NCI-H1105 (cell line): ENCODE data around the gene NRM.
A peak's percentile ranks its signal among the peaks of the same experiment; 100 is the strongest.
"Not testable (repeated sequence)": the region's sequence is repeated elsewhere in the genome, so short reads cannot be mapped to it uniquely, and the experiment has no call there.

ENCODE experiments used
- DNase-seq: peaks from one replicate; lab custom pipeline; 2025; lab: John Stamatoyannopoulos, UW

NRM gene, protein sequence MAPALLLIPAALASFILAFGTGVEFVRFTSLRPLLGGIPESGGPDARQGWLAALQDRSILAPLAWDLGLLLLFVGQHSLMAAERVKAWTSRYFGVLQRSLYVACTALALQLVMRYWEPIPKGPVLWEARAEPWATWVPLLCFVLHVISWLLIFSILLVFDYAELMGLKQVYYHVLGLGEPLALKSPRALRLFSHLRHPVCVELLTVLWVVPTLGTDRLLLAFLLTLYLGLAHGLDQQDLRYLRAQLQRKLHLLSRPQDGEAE

DNA sequence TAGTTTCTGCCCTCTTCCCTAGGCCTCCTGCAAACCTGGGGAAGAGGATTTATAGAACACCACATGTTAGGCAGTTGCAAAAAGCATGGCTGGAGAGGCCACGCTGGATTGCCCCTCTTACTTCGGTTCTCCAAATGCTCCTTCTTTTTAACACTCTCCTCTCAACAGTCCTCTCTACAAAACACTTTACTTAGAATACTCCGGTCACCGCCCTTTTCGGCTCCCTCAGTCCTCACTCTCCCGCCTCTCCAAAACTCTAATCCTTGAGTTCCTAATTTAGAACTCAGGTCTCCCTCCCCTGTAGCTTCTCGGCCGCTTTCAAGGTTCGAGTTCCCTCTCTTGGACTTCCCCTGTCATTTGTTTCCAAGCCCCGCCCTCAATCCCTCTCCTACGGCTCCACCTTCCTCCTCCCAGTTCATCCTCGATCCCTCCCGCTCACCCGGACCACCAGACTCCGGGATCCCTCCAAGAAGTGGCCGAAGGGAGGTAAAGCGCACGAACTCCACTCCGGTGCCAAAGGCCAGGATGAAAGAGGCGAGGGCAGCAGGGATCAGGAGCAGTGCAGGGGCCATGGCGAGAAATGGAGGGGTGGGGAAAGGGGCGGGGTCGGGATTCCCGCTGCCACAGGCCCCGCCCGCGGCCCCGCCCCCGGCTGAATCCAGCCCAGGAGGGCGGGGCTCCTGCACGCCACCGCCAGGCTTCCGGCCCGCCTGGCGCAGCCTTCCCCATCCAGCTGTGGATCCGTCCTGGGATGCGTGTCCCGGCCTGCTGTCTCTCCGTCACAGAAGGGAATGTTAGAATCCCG, at the start of gene NRM:
Gene NRM (minus strand): TSS at position 582 of the 805 bp plus-strand sequence. CDS start 10 bp downstream, at position 572.
- DNase-seq = peak; percentile 82

DNA sequence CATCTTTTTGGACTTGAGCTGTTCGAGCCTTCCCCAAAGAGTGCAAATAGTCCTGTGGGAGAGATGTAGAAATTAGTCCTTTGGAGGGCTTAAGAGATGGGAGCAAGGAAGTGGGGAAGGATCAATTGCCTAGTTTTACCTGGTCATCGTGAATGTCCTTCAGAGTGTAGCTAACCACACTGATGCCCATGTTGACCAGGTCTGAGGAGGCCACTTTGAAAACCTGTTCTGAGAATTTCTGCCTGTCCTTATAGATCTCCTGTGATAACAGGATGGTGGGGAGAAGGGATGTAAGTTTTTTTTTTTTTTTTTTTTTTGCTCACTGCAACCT, 49.7 kb upstream of the NRM start:
- no peak for DNase-seq

DNA sequence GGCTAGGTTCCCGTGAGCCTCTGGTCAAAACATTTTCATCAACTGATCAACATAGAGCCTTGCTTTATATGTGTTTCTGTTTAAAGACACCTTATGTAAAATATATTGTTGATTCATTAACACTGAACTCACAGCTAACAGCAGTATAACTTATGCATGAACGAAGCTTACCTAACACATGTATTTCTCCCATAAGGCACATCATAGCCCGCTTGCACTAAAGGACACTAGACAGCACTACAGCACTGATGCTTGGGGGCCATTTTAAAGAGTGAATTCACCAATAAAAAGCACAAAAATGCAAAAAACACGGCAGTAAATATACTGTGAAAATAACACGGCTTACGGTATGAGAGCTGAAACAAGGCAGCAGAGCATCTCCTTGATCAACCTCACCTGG, 47.7 kb upstream of the NRM start:
- no peak for DNase-seq

DNA sequence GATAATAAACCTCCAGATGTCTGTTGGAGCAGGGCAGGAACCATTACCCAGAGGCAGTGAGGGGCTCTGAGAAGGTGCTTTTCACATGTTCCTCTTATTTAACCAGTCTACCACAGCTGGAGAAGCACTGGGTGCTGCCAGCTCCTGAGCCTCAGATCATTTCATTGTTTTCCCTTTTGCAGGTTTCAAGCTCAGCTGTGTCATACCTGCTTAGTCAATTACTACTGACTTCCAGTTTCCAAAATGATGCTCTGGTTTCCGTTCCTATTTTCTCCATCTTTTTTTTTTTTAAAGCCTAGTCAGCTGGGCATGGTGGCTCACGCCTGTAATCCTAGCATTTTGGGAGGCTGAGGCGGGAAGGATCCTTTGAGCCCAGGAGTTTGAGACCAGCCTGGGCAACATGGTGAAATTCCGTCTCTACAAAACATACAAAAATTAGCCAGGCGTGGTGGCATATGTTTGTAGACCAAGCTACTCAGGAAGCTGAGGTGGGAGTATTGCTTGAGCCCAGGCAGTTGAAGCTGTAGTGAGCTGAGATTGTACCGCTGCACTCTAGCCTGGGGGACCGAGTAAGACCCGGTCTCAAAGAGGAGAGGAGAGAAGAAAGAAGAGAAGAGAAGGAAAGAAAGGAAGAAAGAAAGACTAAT, 45.0 kb upstream of the NRM start:
- no peak for DNase-seq

DNA sequence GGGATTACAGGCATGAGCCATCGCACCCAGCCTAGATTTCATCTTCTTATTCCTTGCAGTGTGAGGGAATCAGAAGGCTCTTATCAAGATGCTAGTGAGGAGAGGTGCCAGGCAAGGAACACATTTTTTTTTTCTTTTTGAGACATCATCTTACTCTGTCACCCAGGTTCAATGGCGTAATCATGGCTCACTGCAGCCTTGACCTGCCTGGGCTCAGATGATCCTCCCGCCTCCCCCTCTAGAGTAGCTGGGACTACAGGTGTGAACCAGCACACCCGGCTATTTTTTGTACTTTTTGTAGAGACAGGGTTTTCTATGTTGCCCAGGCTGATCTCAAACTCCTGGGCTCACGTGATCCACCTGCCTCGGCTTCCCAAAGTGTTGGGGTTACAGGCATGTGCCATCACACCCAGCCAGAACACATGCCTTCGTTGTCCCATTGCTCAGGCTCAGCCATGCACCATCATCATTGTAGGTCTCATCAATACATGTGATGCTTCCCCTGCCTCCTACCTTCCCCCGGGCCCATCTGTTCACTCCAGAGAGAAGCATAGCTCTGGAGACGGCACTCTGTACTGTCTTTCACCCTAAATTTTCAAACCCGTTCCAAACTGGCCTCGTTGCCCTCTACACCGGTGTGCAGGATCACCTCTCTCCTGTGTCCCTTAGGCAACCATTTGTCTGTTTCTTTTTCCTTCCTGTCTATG, 41.6 kb upstream of the NRM start:
- no peak for DNase-seq

DNA sequence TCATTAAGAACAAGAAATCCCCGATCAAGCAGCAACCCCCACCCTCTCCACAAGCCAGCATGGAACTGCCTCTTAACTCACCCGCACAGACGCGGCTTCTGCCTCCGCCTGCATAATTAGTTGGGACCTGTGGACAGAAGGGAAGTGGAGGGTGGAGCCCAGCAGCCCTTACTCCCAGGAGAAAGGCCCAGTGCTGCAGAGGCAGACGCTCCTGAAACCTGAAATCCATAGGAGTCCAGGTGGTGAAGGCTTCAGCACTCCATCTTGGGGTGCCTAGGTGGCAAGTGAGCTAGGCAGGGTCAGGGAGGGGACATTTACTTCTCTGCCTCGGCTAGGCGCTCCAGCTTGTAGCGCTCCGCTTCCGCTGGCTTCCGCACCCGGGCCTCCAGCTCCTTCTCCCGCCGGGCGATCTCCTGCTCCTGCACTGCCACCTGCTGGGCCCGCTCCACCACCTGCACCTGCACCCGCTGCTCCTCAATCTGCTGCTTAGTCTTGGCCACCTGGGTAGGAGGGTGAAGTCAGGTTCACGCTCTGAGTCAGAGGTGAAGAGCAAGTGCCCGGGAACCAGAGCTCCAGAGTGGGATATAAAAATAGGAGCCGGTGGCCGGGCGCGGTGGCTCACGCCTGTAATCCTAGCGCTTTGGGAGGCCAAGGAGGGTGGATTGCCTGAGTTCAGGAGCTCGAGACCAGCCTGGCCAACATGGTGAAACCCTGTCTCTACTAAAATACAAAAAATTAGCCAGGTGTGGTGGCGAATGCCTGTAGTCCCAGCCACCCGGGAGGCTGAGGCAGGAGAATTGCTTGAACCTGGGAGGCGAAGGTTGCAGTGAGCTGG, 40.0 kb upstream of the NRM start:
- peak; percentile 83 for DNase-seq

DNA sequence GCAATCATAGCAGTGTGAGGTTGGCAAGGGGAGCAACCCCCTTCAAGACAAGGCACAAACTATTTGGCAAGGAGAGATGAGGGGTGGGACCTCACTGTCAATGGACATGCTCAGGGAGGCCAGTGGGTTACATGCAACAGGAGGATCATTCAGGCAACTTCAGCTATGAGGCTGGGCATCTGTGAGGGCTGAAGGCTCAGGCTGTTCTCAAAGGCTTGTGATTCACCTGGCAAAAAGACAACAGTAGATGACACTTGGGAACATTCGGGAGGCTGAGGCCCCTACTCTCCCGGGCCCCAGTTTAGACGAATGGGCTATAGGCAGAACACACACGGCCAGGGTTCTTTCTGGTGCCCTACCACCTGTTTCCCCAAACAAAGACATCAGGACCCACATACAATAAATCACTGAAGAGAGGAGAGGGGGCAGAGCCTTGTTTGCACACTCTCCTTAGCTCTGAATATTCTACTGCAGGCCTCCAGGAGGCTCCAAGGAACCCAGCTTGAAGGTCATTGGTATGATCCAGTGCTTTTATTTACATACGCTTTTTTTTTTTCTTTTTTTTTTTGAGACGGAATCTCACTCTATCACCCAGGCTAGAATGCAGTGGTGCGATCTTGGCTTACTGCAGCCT, 37.3 kb upstream of the NRM start:
- no peak for DNase-seq

DNA sequence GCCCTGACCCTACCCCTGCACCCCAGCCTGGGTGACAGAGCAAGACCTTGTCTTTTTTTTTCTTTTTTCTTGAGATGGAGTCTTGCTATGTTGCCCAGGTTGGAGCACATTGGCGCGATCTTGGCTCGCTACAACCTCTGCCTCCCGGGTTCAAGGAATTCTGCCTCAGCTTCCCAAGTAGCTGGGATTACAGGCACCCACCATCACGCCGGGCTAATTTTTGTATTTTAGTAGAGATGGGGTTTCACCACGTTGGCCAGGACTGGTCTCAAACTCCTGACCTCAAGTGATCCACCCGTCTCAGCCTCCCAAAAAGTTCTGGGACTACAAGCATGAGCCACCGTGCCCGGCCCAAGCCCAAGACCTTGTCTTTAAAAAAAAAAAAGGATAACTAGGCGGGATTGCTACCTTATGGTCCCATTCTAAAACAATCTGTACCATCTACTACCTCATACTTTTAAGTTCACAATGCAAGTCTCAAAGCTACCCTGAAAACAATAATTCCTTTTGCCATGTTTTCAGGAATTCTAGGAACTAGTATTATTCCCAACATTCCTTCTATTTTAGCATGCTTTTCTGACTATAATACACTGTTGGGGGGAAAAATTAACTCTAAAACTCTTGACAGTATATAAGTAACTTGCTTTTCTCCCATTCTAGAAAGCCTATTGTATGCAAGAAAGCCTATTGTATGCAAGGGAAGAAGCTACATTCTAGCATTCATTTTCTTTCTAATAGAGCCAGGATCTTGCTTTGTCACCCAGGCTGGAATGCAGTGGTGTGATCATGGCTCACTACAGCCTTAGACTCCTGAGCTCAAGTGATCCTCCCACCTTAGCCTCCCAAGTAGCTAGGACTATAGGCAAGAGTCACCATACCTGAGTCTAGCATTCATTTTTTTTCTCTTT, 36.0 kb upstream of the NRM start:
- no peak for DNase-seq

DNA sequence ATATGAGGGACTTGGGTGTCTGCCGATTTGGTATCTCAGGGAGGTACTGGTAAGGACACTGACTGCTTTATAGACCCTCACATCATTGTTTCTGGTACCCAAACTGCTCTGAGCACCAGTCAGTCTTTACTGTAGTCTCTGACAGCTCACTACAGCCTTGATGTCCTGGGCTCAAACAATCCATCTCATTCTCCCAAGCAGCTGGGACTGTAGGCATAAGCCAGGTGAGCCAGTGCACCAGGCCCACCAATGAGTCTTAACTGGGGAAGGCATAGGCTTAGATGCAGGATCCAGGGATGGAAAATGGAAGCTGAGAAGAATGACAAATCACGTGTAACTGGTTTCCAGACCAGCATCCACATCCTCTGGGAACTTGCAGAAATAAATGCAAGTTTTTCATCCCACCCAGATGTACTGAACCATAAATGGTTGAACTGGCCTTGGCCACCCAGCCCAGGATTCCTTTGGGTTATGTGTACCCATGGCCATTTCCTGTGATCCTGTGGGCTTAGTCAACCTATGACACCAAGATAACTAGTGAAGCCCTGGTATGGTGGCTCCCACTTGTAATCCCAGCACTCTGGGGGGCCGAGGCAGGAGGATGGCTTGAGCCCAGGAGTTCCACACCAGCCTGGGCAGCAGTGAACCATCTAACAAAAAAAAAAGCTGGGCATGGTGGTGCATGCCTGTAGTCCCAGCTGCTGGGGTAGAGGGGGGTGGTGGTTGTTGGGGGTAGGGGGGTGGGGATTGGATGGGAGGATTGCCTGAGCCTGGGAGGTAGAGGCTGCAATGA, 35.1 kb upstream of the NRM start:
- DNase-seq = no peak

DNA sequence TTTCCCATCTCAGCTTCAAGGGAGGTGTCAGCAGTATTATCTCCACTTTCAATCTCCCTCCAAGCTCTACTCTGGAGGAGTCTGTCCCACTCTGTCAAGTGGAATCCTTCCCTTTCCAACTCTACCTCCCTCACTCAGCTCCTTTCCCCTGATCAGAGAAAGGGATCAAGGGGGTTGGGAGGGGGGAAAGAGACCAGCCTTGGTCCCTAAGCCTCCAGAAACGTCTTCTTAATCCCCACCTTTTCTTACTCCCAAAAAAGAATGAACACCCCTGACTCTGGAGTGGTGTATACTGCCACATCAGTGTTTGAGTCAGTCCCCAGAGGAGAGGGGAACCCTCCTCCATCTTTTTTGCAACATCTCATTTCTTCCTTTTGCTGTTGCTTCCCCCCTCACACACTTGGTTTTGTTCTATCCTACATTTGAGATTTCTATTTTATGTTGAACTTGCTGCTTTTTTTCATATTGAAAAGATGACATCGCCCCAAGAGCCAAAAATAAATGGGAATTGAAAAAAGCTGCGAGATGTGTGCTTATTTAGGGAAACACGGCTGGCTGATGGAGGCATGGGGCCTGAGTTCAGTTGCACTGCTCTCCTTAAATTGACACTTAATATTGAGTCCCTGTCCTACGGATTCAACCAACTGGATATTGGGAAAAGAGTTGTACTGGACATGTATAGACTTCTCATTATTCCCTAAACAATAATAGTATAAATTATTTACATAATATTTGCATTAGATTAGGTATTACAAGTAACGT, 34.3 kb upstream of the NRM start:
- DNase-seq = no peak

DNA sequence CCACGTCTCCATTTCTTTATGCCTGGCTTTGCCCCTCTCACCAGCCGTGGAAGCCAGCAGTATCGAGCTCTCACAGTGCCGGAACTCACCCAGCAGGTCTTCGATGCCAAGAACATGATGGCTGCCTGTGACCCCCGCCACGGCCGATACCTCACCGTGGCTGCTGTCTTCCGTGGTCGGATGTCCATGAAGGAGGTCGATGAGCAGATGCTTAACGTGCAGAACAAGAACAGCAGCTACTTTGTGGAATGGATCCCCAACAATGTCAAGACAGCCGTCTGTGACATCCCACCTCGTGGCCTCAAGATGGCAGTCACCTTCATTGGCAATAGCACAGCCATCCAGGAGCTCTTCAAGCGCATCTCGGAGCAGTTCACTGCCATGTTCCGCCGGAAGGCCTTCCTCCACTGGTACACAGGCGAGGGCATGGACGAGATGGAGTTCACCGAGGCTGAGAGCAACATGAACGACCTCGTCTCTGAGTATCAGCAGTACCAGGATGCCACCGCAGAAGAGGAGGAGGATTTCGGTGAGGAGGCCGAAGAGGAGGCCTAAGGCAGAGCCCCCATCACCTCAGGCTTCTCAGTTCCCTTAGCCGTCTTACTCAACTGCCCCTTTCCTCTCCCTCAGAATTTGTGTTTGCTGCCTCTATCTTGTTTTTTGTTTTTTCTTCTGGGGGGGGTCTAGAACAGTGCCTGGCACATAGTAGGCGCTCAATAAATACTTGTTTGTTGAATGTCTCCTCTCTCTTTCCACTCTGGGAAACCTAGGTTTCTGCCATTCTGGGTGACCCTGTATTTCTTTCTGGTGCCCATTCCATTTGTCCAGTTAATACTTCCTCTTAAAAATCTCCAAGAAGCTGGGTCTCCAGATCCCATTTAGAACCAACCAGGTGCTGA, 33.3 kb upstream of the NRM start:
- DNase-seq = not testable (repeated sequence)

DNA sequence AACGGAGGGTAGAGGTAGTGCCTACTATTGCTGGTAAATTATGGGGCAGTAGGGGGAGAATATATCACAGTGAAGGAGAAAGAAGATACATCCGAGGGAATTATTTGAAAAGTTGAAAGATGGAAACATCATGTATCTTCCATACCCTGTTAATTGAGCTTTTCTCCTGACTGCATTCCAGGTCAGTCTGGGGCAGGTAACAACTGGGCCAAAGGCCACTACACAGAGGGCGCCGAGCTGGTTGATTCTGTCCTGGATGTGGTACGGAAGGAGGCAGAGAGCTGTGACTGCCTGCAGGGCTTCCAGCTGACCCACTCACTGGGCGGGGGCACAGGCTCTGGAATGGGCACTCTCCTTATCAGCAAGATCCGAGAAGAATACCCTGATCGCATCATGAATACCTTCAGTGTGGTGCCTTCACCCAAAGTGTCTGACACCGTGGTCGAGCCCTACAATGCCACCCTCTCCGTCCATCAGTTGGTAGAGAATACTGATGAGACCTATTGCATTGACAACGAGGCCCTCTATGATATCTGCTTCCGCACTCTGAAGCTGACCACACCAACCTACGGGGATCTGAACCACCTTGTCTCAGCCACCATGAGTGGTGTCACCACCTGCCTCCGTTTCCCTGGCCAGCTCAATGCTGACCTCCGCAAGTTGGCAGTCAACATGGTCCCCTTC, 32.5 kb upstream of the NRM start:
- DNase-seq = not testable (repeated sequence)

DNA sequence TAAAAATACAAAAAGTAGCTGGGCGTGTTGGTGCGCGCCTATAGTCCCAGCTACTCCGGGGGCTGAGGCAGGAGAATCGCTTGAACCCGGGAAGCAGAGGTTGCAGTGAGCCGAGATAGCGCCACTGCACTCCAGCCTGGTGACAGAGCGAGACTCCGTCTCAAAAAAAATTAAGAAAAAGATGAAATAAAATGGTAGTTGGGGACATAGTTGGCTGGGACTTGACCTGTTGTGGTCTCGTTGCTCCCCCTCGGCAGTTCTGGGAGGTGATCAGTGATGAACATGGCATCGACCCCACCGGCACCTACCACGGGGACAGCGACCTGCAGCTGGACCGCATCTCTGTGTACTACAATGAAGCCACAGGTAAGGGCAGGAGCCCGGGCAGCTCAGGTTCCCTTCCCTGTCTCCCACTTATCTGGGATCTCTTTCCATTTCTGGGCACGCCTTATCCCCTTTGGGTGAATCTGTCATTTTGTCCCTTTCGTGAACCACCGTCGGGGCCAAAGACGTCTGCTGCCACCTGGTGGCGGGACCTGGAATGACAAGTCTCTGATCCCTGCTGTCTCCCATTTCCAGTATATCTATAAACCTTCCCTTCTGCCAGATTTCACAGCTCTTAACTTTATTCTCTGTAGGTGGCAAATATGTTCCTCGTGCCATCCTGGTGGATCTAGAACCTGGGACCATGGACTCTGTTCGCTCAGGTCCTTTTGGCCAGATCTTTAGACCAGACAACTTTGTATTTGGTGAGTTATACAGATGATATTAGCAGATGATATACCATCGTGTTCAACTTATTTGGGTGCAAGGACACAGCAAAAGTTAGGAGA, 31.7 kb upstream of the NRM start:
- peak; percentile 51 for DNase-seq

DNA sequence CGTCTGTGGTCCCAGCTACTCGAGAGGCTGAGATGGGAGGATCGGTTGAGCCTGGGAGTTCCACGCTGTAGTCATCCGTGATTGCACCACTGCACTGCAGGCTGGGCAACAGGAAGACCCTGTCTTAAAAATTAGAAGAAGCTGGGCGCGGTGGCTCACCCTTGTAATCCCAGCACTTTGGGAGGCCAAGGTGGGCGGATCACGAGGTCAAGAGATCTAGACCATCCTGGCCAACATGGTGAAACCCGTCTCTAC, 31.2 kb upstream of the NRM start:
- not testable (repeated sequence) for DNase-seq

DNA sequence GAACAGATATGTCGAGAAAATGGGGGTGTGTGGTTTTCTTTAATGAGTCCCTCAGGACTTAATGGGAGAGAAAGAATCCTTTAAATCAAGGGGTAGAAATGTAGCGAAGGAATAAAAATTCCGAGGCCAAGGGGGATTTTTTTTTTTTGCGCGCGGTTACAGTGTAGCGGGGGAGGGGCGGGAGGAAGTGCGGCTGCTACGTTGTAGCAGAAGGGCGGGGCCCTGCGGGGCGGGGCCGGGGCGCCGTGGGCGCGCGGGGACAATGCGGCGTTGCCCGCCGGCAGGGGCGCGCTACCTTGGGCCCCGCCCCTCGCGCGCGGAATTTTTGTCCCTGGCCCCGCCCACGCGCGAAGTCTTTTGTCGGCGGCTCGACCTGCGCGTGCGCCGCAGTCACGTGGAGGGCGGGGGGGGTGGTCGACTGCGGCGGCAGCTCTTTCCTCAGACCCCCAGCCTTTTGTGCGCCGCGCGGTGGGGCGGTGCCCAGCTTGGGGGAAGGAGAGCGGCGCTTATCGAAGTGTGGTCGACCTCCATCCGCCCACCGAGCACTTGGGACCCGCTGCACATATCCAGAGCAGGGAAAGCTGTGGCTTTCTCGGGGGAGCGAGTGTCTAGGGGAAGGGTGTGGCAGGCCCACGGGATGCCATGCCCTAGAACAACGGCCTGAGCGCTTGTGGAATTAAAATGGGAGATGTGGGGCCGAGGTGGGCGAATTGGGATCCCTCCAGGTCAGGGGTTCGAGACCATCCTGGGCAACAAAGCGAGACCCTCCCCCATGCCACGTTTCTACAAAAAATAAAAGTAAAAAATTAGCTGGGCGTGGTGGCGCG, 30.6 kb upstream of the NRM start:
- DNase-seq = peak; percentile 91
